Keratinocyte (primary cell): ENCODE results near the gene TNP1.

Experiments
- CTCF ChIP-seq, 3 experiments: IDR thresholded peaks in 1 of 3; conservative IDR thresholded peaks in 1 of 3; optimal IDR thresholded peaks in 1 of 3; 2 replicates in 2 of 3; 3 replicates in 1 of 3; pipeline versions ENCODE3 to v1.5.1; 2011; ENCODE audit warnings: low read length in 3 of 3, mild to moderate bottlenecking in 3 of 3, moderate library complexity in 2 of 3, control low read depth in 1 of 3, inconsistent platforms in 1 of 3; ENCODE audit not compliant: insufficient read depth in 2 of 3; ENCODE audit errors: extremely low read depth in 1 of 3
- EZH2 ChIP-seq: IDR thresholded peaks from one replicate; pipeline ENCODE4 v1.6.1; 2012; ENCODE audit warnings: inconsistent platforms, mild to moderate bottlenecking, low read length, moderate library complexity

DNA sequence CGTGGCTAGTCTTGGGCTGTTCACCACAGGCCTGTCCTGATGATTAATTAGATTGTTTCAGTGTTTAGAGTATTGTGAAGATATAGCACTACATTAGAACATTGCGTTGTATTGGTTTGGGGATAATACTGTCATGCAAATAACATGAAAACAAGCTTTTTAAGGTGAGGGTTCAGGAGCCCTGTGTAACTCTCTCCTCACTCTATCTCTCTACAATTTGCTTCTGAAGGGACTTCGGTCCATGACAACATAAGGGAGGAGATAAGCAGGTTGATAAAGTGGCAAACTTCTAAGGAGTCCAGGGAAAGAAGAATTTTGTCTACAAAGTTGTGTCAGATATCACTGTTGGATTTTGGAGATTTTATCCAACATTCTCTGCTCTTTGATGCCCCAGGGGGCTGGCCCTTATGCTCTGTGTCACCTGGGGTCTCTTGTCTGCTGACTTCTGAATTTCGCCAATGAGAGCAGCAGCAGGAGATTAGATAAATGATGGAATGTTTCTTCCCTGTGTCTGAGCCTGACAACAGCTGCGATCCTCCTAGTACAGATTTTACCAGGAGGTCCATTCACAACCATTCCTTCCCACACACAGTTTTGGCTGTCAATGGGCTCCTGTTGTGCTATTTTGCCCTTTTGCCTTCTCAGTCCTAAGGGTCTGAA is 3.3 kb downstream of the TNP1 start:
- TF ChIP-seq EZH2 (no peak), CTCF (optimal IDR thresholded peaks at IDR 0.05 in 1 of 3, IDR thresholded peaks at IDR 0.05 in 1 of 3, conservative IDR thresholded peaks at IDR 0.05 in 1 of 3; ENCODE audit: extremely low read depth in 1 of 3, insufficient read depth in 2 of 3, low read length in 3 of 3) (no peak)
